Right forelimb (tissue), 1 donor: ENCODE measurements around the gene ZNF446.
"Not testable (repeated sequence)": the region's sequence is repeated elsewhere in the genome, so short reads cannot be mapped to it uniquely, and the experiment has no call there.

ENCODE experiments used
- DNase-seq: peaks from one replicate; pipeline ENCODE4 v3.0.0-alpha.2; 2018

ZNF446 gene

GRCh38 chr19:58470837-58471543 is 5.2 kb upstream of the ZNF446 start:
- not testable (repeated sequence) for DNase-seq

GRCh38 chr19:58471736-58472135 is 4.4 kb upstream of the ZNF446 start:
- no peak for DNase-seq

GRCh38 chr19:58473775-58474174 is 2.4 kb upstream of the ZNF446 start:
- no peak for DNase-seq

GRCh38 chr19:58474291-58474996 is 1.7 kb upstream of the ZNF446 start:
- no peak for DNase-seq

GRCh38 chr19:58474997-58475713 is 997 bp upstream of the ZNF446 start:
- no peak for DNase-seq

GRCh38 chr19:58476498-58477015 is 405 bp downstream of the ZNF446 start:
- DNase-seq, result no peak

GRCh38 chr19:58477130-58477529 is 978 bp downstream of the ZNF446 start:
- DNase-seq, result no peak

- DNase-seq, result no peak
These were observed 1.7 kb downstream of the ZNF446 start for GRCh38 chr19:58477871-58478270.

- no peak for DNase-seq
These were observed 3.2 kb downstream of the ZNF446 start for GRCh38 chr19:58479303-58479702.

GRCh38 chr19:58479736-58480480 is 3.8 kb downstream of the ZNF446 start:
- no peak for DNase-seq

GRCh38 chr19:58480481-58480830 is 4.3 kb downstream of the ZNF446 start:
- no peak for DNase-seq

GRCh38 chr19:58480831-58481230 is 4.7 kb downstream of the ZNF446 start:
- no peak for DNase-seq

GRCh38 chr19:58482372-58482771 is 6.2 kb downstream of the ZNF446 start:
- DNase-seq, result no peak

- no peak for DNase-seq
These were observed 7.6 kb downstream of the ZNF446 start for GRCh38 chr19:58483776-58484175.

GRCh38 chr19:58484349-58484748 is 8.2 kb downstream of the ZNF446 start:
- DNase-seq, result not testable (repeated sequence)

GRCh38 chr19:58491393-58491792 is 15.2 kb downstream of the ZNF446 start:
- DNase-seq, result no peak

GRCh38 chr19:58492265-58492664 is 16.1 kb downstream of the ZNF446 start:
- no peak for DNase-seq

- no peak for DNase-seq
These were observed 21.6 kb downstream of the ZNF446 start for GRCh38 chr19:58497634-58498170.

GRCh38 chr19:58498316-58499020 is 22.3 kb downstream of the ZNF446 start:
- no peak for DNase-seq

GRCh38 chr19:58499021-58499927 is 23.1 kb downstream of the ZNF446 start:
- peak; percentile 97 for DNase-seq

- DNase-seq, result no peak
These were observed 24.1 kb downstream of the ZNF446 start for GRCh38 chr19:58500242-58500641.
